ENCODE data around the gene IDNK.
A peak's percentile ranks its signal among the peaks of the same experiment; 100 is the strongest.

Gene IDNK

DNA sequence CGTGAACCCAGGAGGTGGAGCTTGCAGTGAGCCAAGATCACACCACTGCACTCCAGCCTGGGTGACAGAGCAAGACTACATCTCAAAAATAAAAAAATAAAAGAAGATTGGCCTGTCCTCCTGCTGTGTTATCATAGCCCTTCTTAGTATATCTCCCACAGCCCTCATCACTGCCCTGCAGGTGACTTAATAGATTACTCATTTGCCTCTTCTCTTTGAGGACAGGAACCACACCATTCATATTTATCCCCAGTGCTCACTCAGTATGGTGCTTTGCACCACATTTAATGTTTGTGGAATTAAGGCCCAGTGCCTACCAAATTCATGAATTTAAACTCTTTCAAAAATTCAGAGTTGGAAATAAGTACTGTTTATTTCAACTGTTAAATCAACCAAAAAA is 10.3 kb downstream of the IDNK start:
- no peak for DNase-seq (ENCODE audit: extremely low read depth in 1 of 2, low read depth in 1 of 2)

DNA sequence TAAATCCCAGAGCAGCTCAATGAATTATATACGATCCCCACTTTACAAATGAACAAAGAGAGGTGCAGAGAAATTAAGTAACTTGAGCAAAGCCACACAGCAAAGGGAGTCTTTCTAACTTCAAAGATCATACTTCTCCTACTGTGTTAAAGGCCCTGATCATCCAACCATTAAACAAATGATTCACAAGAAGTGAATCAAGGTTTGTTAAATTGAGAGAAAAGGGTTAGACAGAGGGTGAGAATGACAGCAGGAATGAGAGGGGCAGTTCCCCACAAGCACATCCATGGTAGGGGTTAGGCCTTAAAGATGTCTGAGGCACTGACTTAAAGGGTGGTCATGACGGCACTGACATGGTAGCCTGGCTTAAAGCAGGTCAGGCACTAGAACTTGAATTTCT is 10.7 kb downstream of the IDNK start:
- DNase-seq (ENCODE audit: extremely low read depth in 1 of 2, low read depth in 1 of 2) = no peak

DNA sequence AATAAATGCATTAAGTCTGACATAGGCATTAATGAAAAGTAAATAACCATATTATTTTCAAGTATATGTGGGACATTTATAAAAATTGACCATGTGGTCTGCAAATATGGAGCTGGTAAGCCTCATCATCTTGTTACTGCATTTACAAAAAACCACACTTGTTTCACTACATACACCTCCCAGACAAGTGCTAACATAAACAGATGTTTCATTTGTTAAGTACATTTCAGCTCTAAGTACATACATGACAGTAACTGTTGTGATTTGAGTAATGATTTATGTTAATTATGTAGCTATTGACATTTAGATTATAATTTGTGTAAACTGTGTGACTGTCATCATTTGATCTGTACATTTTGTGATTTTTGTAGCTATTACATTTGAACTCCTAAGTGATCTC is 13.9 kb downstream of the IDNK start:
- DNase-seq (ENCODE audit: extremely low read depth in 1 of 2, low read depth in 1 of 2) = no peak

DNA sequence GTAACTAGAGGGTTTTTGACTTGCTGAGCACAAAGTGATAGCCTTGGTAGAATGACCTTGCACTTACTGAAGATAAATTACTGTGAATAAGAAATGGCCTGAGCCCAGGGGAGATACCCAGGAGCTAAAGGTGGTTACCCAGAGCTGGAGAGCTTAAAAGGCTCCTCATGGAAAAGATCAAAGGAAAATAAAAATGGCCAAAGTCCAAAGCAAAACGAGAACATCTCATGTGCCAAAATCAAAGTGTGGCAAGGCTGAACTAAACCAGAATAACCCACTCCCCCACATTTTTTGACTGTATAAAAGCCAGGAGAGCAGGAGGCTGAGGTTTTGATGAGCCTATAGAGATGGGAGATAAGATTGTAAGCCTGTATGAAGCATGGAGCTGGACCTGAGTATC is 14.4 kb downstream of the IDNK start:
- no peak for DNase-seq (ENCODE audit: extremely low read depth in 1 of 2, low read depth in 1 of 2)

DNA sequence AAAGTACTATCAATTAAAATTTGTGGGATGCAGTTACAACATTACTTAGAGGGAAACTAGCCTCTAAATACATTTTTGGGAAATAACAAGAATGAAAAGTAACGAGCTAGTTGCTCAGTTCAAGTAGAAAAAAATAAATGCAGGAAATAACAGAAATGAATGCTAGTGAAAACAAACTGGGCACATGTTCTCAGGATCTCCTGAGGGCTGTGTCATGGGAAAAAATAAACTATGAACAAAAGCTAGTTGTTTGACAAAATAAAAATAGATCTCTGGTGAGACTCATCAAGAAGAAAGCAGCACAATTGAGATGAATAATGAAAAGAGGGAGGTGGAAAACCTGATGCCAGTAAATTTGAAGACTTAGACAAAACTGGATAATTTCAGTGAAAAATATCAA is 16.3 kb downstream of the IDNK start:
- DNase-seq (ENCODE audit: extremely low read depth in 1 of 2, low read depth in 1 of 2) = no peak

DNA sequence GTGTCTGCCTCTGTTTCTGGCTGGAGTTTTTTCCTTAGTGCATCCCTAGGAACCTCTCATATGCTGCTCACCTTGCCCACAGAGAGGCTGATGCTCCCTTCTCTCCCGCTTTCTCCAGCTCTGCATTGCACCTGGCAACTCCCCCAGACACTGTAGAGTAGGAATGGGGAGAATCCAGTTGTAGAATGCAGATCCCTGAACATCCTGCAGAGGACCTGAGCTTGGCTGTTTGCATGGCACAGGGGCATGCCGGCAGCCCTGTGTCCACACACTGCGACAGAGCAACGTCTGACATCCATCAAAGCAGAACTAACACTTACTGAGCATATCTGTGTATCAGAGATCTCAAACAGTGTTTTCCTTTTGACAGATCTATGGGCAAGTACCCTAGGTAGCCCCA is 19.9 kb downstream of the IDNK start:
- DNase-seq (ENCODE audit: extremely low read depth in 1 of 2, low read depth in 1 of 2) = no peak

DNA sequence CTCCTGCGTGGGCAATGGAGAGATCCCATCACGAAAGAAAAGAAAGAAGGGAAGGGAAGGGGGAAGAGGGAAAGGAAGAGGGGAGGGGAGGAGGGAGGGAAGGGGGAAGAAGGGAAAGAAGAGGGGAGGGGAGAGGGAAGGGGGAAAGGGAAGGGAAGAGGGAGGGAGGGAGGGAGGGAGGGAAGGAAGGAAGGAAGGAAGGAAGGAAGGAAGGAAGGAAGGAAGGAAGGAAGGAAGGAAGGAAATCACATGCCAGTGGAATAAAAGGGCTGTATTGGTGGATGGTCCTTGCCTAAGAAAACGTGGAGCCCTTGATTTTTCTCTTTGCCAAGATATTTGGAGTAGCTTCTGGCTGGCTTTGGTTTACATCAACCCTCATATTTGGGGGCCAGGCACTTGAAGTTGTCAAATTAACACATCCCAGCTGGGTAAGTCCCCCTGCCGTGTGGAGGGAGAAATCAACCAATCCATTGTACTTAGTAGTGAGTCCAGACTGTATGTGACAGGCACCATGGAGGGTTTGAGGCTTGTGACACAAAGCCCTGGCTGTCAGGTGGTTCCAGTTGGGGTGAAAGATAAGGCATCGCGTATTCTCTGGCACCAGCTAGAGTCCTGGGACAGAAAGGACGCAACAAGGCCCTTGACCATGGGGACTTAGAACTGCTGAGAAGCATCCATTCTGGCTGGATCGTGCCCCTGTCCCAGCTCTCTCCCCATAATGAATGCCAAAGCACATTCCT is 23.7 kb downstream of the IDNK start:
- DNase-seq (ENCODE audit: extremely low read depth in 1 of 2, low read depth in 1 of 2) = no peak

DNA sequence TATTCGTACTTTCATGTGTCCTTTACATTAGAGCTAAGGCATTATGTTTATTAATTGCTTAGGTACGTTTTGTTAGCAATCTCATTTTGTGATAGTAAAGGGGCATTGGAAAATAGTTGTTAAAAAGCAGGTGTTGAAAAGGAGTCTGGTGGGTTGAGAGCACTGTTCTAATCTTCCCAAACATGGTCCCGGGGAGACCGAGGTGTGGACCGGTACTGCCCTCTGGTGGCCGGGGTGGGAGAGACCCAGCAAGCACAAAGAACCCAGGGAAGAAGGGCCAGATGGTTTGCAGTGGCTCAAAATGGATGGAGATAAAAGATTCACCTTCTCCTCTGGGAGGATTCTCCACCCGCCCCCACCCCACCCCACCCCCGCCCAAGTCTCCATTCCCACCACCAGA is 26.1 kb downstream of the IDNK start:
- peak; percentile 49 to 63 for DNase-seq (ENCODE audit: extremely low read depth in 1 of 2, low read depth in 1 of 2)

DNA sequence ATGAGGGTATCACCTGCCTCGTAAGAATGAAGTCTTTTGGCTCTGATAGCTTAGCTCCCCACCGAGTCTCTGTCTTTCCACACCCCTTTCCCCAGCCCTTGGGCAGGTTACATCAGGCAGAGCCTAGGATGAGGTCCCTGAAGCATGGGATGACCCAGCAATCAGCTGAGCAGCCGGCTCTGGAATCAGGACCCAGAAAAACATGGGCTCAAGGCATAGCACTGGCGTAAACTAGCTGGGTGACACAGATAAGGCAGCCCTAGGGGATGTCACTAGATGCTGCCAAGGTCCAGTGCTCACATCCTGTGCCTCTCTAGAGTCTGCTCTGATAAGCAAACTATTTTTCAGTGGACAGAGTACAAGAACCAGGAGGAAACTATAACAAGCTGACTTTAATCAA is 26.6 kb downstream of the IDNK start:
- DNase-seq (ENCODE audit: extremely low read depth in 1 of 2, low read depth in 1 of 2) = no peak

DNA sequence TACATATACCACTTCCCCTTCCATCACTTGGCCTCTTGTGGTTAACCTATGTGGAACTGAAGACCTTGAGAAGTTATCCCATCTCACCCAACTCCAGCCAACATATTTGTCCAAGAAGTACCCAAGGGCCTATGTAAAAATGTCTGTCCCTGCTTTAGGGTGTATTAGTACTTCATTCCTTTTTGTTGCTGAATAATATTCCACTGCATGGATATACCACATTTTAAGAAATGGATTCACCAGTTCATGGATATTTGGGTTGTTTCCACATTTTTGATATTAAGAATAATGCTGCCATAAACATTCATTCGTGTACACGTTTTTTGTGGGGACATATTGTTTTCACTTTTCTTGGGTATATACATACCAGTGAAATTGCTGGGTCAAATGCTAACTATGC is 28.6 kb downstream of the IDNK start:
- DNase-seq (ENCODE audit: extremely low read depth in 1 of 2, low read depth in 1 of 2) = no peak

DNA sequence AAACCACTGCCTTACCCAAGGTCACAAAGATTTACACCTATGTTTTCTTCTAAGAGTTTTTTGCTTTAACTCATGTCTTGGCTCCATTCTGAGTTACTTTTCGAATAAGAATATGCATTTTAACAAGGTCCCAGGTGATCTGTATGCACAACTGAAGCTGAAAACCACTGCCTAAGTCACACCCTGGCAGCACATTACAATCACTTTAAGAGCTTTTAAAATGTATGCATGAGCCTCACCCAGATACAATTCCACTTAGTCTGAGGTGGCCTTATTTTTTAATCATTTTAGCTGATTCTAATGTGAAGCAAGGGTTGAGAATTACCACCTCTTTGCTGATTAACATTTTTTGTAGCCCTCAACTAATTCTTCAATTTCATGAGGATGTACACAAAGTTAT is 29.5 kb downstream of the IDNK start:
- DNase-seq (ENCODE audit: extremely low read depth in 1 of 2, low read depth in 1 of 2) = no peak

DNA sequence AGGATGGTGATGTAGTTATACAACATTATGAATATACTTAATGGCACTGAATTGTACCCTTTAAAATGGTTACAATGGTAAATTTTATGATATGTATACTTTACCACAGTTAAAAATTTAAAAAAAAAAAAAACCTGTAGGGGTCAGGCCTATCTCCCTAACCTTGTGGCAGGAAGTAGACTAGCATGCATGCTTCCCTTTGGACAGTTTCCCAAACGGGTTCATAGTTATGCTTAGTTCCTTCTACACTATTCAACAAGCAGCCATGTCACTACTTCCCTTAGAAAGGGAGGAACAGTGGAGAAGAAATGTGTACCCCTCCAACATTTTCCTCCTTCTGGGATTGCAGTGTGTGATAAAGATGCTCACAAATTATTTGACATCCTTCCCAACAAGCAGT is 32.5 kb downstream of the IDNK start:
- no peak for DNase-seq (ENCODE audit: extremely low read depth in 1 of 2, low read depth in 1 of 2)

DNA sequence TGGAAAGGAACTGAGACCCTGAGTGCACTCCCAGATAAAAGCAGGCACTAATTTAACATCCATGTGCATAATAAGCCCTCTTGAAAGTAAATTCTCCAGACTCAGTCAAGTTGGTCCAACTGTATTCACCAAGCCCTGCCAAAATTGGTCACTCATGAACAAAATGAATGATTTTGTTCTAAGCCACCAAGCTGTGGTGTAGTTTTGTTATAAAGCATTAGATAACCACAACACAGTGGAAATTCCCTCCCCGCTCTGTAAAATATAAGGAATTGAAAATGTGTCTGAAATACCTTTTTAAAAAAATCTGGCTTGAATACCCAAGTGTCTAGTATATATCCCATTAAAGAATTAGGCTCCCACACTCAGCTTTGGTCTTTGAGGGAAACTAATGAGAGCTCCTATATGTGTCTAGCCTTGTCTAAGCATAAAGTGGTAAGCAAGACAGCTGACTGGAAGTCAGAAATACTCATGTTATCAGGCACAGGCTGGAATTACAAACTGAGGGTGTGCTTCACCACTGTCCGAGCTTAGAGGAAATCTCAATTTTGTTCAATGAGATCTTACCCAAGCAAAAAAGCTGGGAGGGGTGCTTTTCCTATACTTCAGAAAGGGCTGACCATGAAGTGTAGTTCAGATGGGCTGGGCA is 33.2 kb downstream of the IDNK start:
- no peak for DNase-seq (ENCODE audit: extremely low read depth in 1 of 2, low read depth in 1 of 2)

DNA sequence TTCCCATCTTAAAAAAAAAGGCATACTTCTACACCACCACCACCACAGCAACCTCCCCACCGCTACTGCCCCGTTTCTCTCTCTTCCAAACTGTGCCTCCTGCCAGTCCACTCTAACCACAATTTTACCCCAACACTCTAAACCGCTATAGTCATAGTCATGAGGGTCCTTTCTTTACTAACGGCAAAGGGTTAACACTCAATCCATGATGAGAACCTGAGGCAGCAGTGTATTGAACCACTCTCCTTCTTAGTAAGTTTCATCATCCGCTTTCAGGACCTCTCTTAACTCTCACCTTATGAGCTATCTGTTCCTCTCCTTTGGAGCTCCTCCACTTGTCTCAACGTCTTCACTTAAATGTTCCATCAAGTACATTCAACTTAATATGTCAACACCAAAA is 34.0 kb downstream of the IDNK start:
- no peak for DNase-seq (ENCODE audit: extremely low read depth in 1 of 2, low read depth in 1 of 2)

DNA sequence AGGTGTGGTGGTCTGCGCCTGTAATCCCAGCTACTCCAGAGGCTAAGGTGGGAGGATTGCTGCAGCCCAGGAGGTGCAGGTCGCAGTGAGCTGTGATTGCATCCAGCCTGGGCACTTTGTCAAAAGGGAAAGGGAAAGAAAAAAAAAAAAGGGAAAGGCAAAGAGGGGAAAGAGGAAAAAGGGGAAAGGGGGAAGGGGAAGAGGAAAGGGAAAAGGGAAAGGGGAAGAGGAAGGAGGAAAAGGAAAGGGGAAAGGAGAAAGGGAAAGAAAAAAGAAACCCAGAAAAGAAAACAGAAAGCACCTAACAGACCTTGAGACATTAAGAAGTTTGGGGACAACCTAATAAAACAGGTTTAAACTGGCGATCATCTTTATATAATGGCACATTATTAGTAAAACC is 40.0 kb downstream of the IDNK start:
- DNase-seq (ENCODE audit: extremely low read depth in 1 of 2, low read depth in 1 of 2) = no peak

DNA sequence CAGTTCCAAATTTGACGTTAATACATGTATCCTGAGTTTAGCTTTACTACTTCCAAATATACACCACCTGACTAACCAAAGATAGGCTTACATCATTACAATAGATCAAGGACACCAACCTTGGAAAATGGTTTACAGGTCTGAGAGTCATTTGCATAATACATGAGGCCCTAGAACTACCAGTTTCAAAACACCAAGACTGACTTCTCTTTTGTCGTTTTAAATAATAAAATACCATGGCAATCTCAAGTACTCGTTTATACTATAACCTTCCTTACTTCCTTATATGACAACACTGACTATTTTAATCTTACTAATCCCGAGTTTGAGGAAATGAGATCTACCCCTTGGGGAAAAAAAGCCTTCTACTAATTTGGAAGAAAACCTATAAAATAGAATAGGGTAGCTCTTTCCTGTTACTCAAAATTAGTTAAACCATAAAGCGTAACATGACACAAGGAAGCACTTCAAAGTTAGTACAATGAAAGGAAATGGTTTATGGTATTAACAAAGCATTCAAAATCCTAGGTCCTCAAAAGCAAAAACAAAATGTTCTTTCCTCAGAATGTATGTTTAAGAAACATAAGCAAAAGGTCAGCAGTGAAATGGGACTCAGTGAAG is 42.7 kb downstream of the IDNK start:
- DNase-seq (ENCODE audit: extremely low read depth in 1 of 2, low read depth in 1 of 2) = no peak

DNA sequence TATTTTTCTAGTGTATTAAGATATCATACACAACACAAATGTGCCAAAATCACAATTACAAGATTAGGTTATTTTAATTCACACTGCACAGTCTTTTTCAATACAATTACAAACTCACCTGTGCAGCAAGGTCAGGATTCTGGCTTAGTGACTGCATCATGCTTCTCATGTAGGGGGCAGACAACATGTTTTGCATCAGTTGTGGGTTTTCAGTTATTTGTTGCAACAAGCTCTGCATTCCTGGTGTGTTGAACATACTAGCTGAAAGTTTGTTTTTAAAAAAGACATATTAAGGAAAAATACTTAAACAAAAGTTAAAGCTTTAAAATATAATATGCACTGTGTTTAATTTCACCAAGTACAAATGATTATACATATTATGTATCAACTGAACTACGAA is 46.1 kb downstream of the IDNK start:
- no peak for DNase-seq (ENCODE audit: extremely low read depth in 1 of 2, low read depth in 1 of 2)

DNA sequence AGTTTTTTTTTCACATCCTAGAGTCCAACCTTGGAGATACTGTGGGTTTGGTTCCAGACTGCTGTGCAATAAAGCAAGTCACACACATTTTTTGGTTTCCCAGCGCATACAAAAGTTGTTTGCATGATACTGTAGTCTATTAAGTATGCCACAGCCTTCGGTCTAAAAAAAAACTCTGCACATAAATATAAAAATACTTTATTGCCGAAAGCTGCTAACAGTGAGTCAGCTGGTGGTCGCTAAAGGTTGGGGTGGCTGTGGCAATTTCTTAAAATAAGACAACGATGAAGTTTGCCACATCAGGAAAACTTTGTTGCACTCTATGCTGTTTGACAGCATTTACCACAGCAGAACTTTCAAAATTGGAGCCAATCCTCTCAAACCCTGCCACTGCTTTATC is 47.4 kb downstream of the IDNK start:
- DNase-seq (ENCODE audit: extremely low read depth in 1 of 2, low read depth in 1 of 2) = no peak

DNA sequence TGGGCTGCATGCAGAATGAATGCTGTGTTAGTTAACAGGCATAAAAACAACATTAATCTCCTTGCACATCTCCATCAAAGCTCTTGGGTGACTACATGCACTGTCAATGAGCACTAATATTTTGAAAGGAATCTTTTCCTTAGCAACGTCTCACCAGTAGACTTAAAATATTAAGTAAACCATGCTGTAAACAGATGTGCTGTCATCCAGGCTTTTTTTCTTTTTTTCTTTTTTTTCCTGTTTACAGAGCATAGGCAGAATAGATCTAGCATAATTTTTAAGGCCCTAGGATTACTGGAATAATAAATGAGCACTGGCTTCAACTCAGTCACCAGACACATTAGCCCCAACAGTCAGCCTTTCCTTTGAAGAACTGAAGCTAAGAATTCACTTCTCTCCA is 48.5 kb downstream of the IDNK start:
- DNase-seq (ENCODE audit: extremely low read depth in 1 of 2, low read depth in 1 of 2) = no peak

DNA sequence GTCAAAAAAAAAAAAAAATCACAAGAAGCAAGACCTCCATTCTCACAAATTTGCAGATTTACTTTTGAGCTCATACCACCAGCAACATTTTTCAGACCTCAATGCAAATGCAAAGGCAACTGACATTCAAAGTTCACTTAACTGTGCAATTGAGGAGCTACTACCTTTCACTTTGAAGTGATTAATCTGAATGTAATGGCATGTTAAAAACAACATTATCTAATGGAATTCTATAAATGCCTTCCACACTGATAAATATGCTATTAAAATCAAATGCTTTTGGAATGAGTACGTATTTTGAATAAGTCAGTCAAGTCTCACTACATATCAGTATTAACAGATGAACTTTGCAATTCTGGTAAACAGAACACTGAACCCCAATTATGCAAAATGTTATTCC is 52.5 kb downstream of the IDNK start:
- DNase-seq (ENCODE audit: extremely low read depth in 1 of 2, low read depth in 1 of 2) = no peak

DNA sequence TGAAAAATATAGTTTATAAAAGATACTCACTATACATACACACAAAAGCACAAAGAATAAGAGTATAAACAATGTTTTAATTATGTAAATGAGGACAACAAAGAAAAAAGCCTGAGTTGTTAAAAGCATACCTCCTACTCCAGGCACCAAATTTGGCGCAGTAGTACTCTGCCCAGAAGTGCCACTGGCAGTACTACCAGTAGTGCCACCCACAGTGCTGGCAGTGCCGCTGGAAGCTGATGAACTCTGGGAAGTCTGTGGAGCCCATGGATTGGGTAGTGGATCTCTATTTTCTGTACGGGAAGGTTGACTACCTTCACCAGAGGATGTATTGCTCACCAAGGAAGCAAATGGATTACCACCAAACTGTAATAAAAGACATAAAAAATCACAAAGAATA is 54.7 kb downstream of the IDNK start:
- DNase-seq (ENCODE audit: extremely low read depth in 1 of 2, low read depth in 1 of 2) = no peak

DNA sequence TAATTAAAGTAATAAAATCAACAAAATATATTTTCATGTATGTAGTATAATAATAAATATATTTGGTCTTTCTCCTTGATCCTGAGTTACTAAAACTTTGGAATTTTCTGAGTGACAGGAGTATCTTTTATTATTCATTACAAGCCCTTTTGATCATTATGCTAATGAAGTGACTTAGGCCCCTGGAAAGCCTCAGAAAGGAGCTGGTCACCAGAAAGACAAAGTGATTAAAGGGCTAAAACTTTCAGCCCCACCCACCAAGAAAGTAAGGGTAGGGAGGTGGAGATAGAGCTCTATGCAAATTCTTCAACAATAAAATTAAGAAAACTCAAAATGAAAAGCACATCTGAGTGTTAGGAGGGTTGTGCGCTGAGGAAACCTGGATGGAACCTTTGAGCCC is 57.3 kb downstream of the IDNK start:
- no peak for DNase-seq (ENCODE audit: extremely low read depth in 1 of 2, low read depth in 1 of 2)

DNA sequence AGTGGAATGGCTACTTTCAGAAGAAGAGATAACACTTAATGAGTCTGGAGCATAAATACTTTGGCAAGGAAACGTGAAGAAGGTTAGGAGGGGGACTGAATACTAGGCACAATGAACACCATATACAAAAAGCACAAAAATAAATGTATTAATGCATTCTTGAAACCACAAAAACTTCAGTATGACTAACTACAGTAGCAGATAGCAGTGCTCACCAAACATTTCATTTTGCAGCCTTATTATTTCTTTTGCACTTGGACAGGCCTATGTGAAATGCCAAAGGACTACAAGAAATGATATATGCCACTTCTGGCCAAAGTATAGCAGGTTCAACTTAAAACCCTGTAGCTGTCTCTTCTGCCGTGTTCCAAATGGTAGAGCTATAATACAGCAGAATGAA is 58.5 kb downstream of the IDNK start:
- no peak for DNase-seq (ENCODE audit: extremely low read depth in 1 of 2, low read depth in 1 of 2)

Measured in activated CD8-positive, alpha-beta memory T cell treated with anti-CD3 and anti-CD28 coated beads for 1 hour (primary cell).